ENCODE measurements around the gene CHST7.

CHST7 gene

GRCh38 chrX:46595084-46595483, 21.5 kb downstream of the CHST7 start:
- in situ Hi-C loops (cut with HindIII; ENCODE audit: low pct_ligation_motif_present, low pct_unique_long_range_greater_than_20kb, low sequenced_read_pairs) = no loop called here
- no peak for DNase-seq

- DNase-seq = no peak
- in situ Hi-C loops (cut with HindIII; ENCODE audit: low pct_ligation_motif_present, low pct_unique_long_range_greater_than_20kb, low sequenced_read_pairs) = no loop called here
These were observed 23.6 kb downstream of the CHST7 start for GRCh38 chrX:46597208-46597607.

- no peak for DNase-seq
- in situ Hi-C loops (cut with HindIII; ENCODE audit: low pct_ligation_motif_present, low pct_unique_long_range_greater_than_20kb, low sequenced_read_pairs) = no loop called here
These were observed 24.2 kb downstream of the CHST7 start for GRCh38 chrX:46597771-46598170.

- in situ Hi-C loops (cut with HindIII; ENCODE audit: low pct_ligation_motif_present, low pct_unique_long_range_greater_than_20kb, low sequenced_read_pairs) = no loop called here
- DNase-seq = no peak
These were observed 25.5 kb downstream of the CHST7 start for GRCh38 chrX:46599051-46599560.

GRCh38 chrX:46601283-46601682, 27.7 kb downstream of the CHST7 start:
- DNase-seq = no peak
- in situ Hi-C loops (cut with HindIII; ENCODE audit: low pct_ligation_motif_present, low pct_unique_long_range_greater_than_20kb, low sequenced_read_pairs) = no loop called here

GRCh38 chrX:46602468-46603102, 29.0 kb downstream of the CHST7 start:
- in situ Hi-C loops (cut with HindIII; ENCODE audit: low pct_ligation_motif_present, low pct_unique_long_range_greater_than_20kb, low sequenced_read_pairs) = no loop called here
- no peak for DNase-seq

GRCh38 chrX:46607916-46608315, 34.4 kb downstream of the CHST7 start:
- in situ Hi-C loops (cut with HindIII; ENCODE audit: low pct_ligation_motif_present, low pct_unique_long_range_greater_than_20kb, low sequenced_read_pairs) = no loop called here
- no peak for DNase-seq

GRCh38 chrX:46610070-46610658, 36.6 kb downstream of the CHST7 start:
- DNase-seq = no peak
- in situ Hi-C loops (cut with HindIII; ENCODE audit: low pct_ligation_motif_present, low pct_unique_long_range_greater_than_20kb, low sequenced_read_pairs) = no loop called here

GRCh38 chrX:46611658-46612362, 38.2 kb downstream of the CHST7 start:
- in situ Hi-C loops (cut with HindIII; ENCODE audit: low pct_ligation_motif_present, low pct_unique_long_range_greater_than_20kb, low sequenced_read_pairs) = no loop called here

GRCh38 chrX:46617906-46618305, 44.3 kb downstream of the CHST7 start:
- DNase-seq = no peak
- in situ Hi-C loops (cut with HindIII; ENCODE audit: low pct_ligation_motif_present, low pct_unique_long_range_greater_than_20kb, low sequenced_read_pairs) = no loop called here

More at GRCh38 chrX:46611658-46612362, 38.2 kb downstream of the CHST7 start:
- DNase-seq = no peak

GRCh38 chrX:46618947-46619346, 45.4 kb downstream of the CHST7 start:
- no peak for DNase-seq
- in situ Hi-C loops (cut with HindIII; ENCODE audit: low pct_ligation_motif_present, low pct_unique_long_range_greater_than_20kb, low sequenced_read_pairs) = no loop called here

GRCh38 chrX:46620505-46620904, 46.9 kb downstream of the CHST7 start:
- no peak for DNase-seq
- in situ Hi-C loops (cut with HindIII; ENCODE audit: low pct_ligation_motif_present, low pct_unique_long_range_greater_than_20kb, low sequenced_read_pairs) = no loop called here

GRCh38 chrX:46621572-46621971, 48.0 kb downstream of the CHST7 start:
- in situ Hi-C loops (cut with HindIII; ENCODE audit: low pct_ligation_motif_present, low pct_unique_long_range_greater_than_20kb, low sequenced_read_pairs) = no loop called here
- no peak for DNase-seq

GRCh38 chrX:46624090-46624786, 50.7 kb downstream of the CHST7 start:
- DNase-seq = no peak
- in situ Hi-C loops (cut with HindIII; ENCODE audit: low pct_ligation_motif_present, low pct_unique_long_range_greater_than_20kb, low sequenced_read_pairs) = no loop called here

GRCh38 chrX:46626566-46626965, 53.0 kb downstream of the CHST7 start:
- in situ Hi-C loops (cut with HindIII; ENCODE audit: low pct_ligation_motif_present, low pct_unique_long_range_greater_than_20kb, low sequenced_read_pairs) = no loop called here
- no peak for DNase-seq

- in situ Hi-C loops (cut with HindIII; ENCODE audit: low pct_ligation_motif_present, low pct_unique_long_range_greater_than_20kb, low sequenced_read_pairs) = no loop called here
- no peak for DNase-seq
These were observed 53.5 kb downstream of the CHST7 start for GRCh38 chrX:46627062-46627461.

GRCh38 chrX:46627711-46628419, 54.3 kb downstream of the CHST7 start:
- in situ Hi-C loops (cut with HindIII; ENCODE audit: low pct_ligation_motif_present, low pct_unique_long_range_greater_than_20kb, low sequenced_read_pairs) = no loop called here
- DNase-seq = no peak

GRCh38 chrX:46628460-46629371, 55.2 kb downstream of the CHST7 start:
- no peak for DNase-seq
- in situ Hi-C loops (cut with HindIII; ENCODE audit: low pct_ligation_motif_present, low pct_unique_long_range_greater_than_20kb, low sequenced_read_pairs) = no loop called here

Measured in ACHN (cell line).